ENCODE measurements around the gene TBC1D9. TPM values are rescaled to one million over a fixed set of nuclear protein-coding genes. Genes with fewer than 3 reads are reported as not detected.

Gene TBC1D9
- total RNA-seq, 4 donors from 2014 or later = 36.4 to 57.1 (median 43.8) TPM

- no peak for TF ChIP-seq CTCF (IDR thresholded peaks at IDR 0.05; ENCODE audit: low read depth)
Observed at GRCh38 chr4:140702096-140702757, 54.0 kb downstream of the TBC1D9 start.

- TF ChIP-seq CTCF (IDR thresholded peaks at IDR 0.05; ENCODE audit: low read depth) = no peak
Observed at GRCh38 chr4:140701071-140701470, 55.1 kb downstream of the TBC1D9 start.

- no peak for TF ChIP-seq CTCF (IDR thresholded peaks at IDR 0.05; ENCODE audit: low read depth)
Observed at GRCh38 chr4:140697709-140698560, 58.2 kb downstream of the TBC1D9 start.

GRCh38 chr4:140695483-140695882 lies 60.7 kb downstream of the TBC1D9 start:
- TF ChIP-seq CTCF (IDR thresholded peaks at IDR 0.05; ENCODE audit: low read depth) = no peak

- TF ChIP-seq CTCF (IDR thresholded peaks at IDR 0.05; ENCODE audit: low read depth) = no peak
Observed at GRCh38 chr4:140693562-140693961, 62.6 kb downstream of the TBC1D9 start.

GRCh38 chr4:140691369-140691768 lies 64.8 kb downstream of the TBC1D9 start:
- TF ChIP-seq CTCF (IDR thresholded peaks at IDR 0.05; ENCODE audit: low read depth) = no peak

- no peak for TF ChIP-seq CTCF (IDR thresholded peaks at IDR 0.05; ENCODE audit: low read depth)
Observed at GRCh38 chr4:140690093-140690492, 66.1 kb downstream of the TBC1D9 start.

Measured in subcutaneous adipose tissue (tissue), 4 donors.